HepG2 (cell line): Measurements from ENCODE around the gene TNNI3K. TPM values are rescaled to one million over a fixed set of nuclear protein-coding genes. Genes with fewer than 3 reads are reported as not detected.

ENCODE experiments used
- ATAC-seq: fragments of 200-7000 bp; cut with Tn5 transposase; 3 replicates; pipeline ENCODE4 v1.9.1; 2020; ENCODE audit warnings: mild to moderate bottlenecking, moderate library complexity
- BruUV-seq: library from RNA; stranded (reverse); fragments of 400-500 nt; replicated peaks from 2 replicates; lab custom pipeline; 2021; lab: Mats Ljungman, UMichigan
- CTCF ChIA-PET: fragments of 300-600 bp; formaldehyde crosslinking; extraction: SDS; loops from one replicate; lab custom pipeline; 2021; ENCODE audit warnings: low total read pairs, inconsistent platforms, low intra/inter-chr PET ratio; lab: Yijun Ruan, JAX
- POLR2A ChIA-PET: fragments of 350-600 bp; sonication (Branson Sonifier 250); formaldehyde crosslinking; loops from one replicate; lab custom pipeline; 2020; ENCODE audit warnings: antibody characterized with exemption, inconsistent platforms; lab: Yijun Ruan, JAX
- DNase-seq: peaks from one replicate; pipeline ENCODE4 v3.0.0-alpha.2; 2015; ENCODE audit warnings: low spot score
- FAIRE-seq: peaks from 3 replicates; lab custom pipeline; 2011; peaks lifted over from hg19 to GRCh38; lab: Jason Lieb, UNC
- H2AFZ ChIP-seq: one replicate; pipeline ENCODE4 v1.6.1; 2011; ENCODE audit warnings: low read length, inconsistent platforms
- H3K27ac ChIP-seq: fragments of 300-600 bp; 3 replicates; pipeline ENCODE4 v1.8.0; 2011; ENCODE audit warnings: mixed run types, mild to moderate bottlenecking, mixed read lengths, low read length, inconsistent platforms; ENCODE audit not compliant: insufficient read depth; ENCODE audit errors: extremely low read length
- H3K27me3 ChIP-seq, 2 experiments: fragments of 200-600 bp in 1 of 2; 2 replicates in 1 of 2; 3 replicates in 1 of 2; pipeline versions ENCODE4 v1.6.0 to v1.8.0; 2011; ENCODE audit warnings: low read length in 2 of 2, mild to moderate bottlenecking in 2 of 2, moderate library complexity in 2 of 2, inconsistent platforms in 1 of 2; ENCODE audit not compliant: insufficient read depth in 2 of 2, control insufficient read depth in 1 of 2
- H3K36me3 ChIP-seq, 2 experiments: fragments of 200-600 bp in 1 of 2; replicated peaks in 1 of 2; 2 replicates in 1 of 2; 3 replicates in 1 of 2; pipeline versions ENCODE4 v1.5.1 to v1.8.0; 2011; ENCODE audit warnings: low read length in 2 of 2, inconsistent platforms in 1 of 2; ENCODE audit not compliant: insufficient read depth in 2 of 2, control insufficient read depth in 1 of 2
- H3K4me1 ChIP-seq: 2 replicates; pipeline ENCODE4 v1.5.1; 2012; ENCODE audit warnings: low read length, inconsistent platforms; ENCODE audit not compliant: insufficient read depth
- H3K4me2 ChIP-seq: 2 replicates; pipeline ENCODE4 v1.6.0; 2011; ENCODE audit warnings: low read depth, low read length, inconsistent platforms
- H3K4me3 ChIP-seq, 3 experiments: fragments of 200-600 bp in 1 of 3; sonication (generic), shearing (Covaris generic) in 1 of 3; replicated peaks in 1 of 3; 2 replicates each; pipeline ENCODE4 v1.5.1; 2011 to 2016; ENCODE audit warnings: low read length in 3 of 3, inconsistent platforms in 2 of 3, low read depth in 2 of 3, mild to moderate bottlenecking in 2 of 3, control low read depth in 1 of 3, mixed read lengths in 1 of 3; ENCODE audit not compliant: insufficient read depth in 1 of 3
- H3K79me2 ChIP-seq: one replicate; pipeline ENCODE4 v1.6.1; 2011; ENCODE audit warnings: low read length, inconsistent platforms; ENCODE audit not compliant: insufficient read depth
- H3K9ac ChIP-seq: 2 replicates; pipeline ENCODE4 v1.6.0; 2011; ENCODE audit warnings: mild to moderate bottlenecking, low read depth, low read length, inconsistent platforms; ENCODE audit not compliant: insufficient read depth
- H3K9me3 ChIP-seq: 2 replicates; pipeline ENCODE4 v1.5.1; 2012; ENCODE audit warnings: mild to moderate bottlenecking, low read length
- H4K20me1 ChIP-seq: 2 replicates; pipeline ENCODE4 v1.6.0; 2011; ENCODE audit warnings: inconsistent platforms, mild to moderate bottlenecking, low read length, moderate library complexity; ENCODE audit not compliant: insufficient read depth
- EP300 ChIP-seq, 3 experiments: sonication (generic) in 1 of 3; formaldehyde crosslinking in 1 of 3; IDR thresholded peaks; 2 replicates each; pipeline versions ENCODE4 v1.5.1 to v1.6.1; 2011 to 2020; ENCODE audit warnings: low read depth in 2 of 3, low read length in 2 of 3, borderline replicate concordance in 1 of 3, improper control_type of control experiment in 1 of 3, mild to moderate bottlenecking in 1 of 3, missing genetic modification reagents in 1 of 3, moderate library complexity in 1 of 3
- KDM3A ChIP-seq: IDR thresholded peaks from 2 replicates; pipeline ENCODE4 v1.6.1; 2018; ENCODE audit warnings: low read depth, missing compliant biosample characterization
- KLF15 ChIP-seq: sonication (generic); formaldehyde crosslinking; IDR thresholded peaks from 2 replicates; pipeline ENCODE4 v1.8.1; 2023; ENCODE audit warnings: borderline replicate concordance, mild to moderate bottlenecking, inconsistent platforms, missing genetic modification reagents, mixed read lengths
- RAD51 ChIP-seq: fragments of 450-650 bp; IDR thresholded peaks from 2 replicates; pipeline ENCODE4 v1.6.1; 2016; ENCODE audit warnings: borderline replicate concordance
- RFXANK ChIP-seq: IDR thresholded peaks from 2 replicates; pipeline ENCODE4 v1.6.1; 2016
- STAT5B ChIP-seq: sonication (generic); formaldehyde crosslinking; IDR thresholded peaks from 2 replicates; pipeline ENCODE4 v1.4.0; 2020; ENCODE audit warnings: missing genetic modification reagents
- TEAD2 ChIP-seq: sonication (generic); formaldehyde crosslinking; IDR thresholded peaks from 2 replicates; pipeline ENCODE4 v1.9.0; 2021; ENCODE audit warnings: missing genetic modification reagents
- WGBS: methylation state at CpG from one replicate; pipeline ENCODE4 v1.1.6; 2017; ENCODE audit warnings: low lambda C conversion rate; 5-methylcytosine and 5-hydroxymethylcytosine counted together
- in situ Hi-C: cut with HindIII; loops from 2 replicates; pipeline ENCODE4 v1.10.0; 2017; ENCODE audit warnings: low pct_unique_long_range_greater_than_20kb; ENCODE audit not compliant: extremely low pct_ligation_motif_present
- intact Hi-C: fragments of 100-400 bp; cut with micrococcal nuclease; formaldehyde crosslinking; loops from one replicate; pipeline ENCODE4 v1.10.0; 2022; ENCODE audit not compliant: unreplicated experiment
- polyA plus RNA-seq, 8 experiments: library from polyadenylated mRNA; depleted of rRNA in 3 of 8; stranded (reverse) in 7 of 8; unstranded in 1 of 8; fragments of >200 nt; fragmentation: Illumina TruSeq in 4 of 8; extraction: Trizol in 4 of 8; gene quantifications; 2 replicates each; pipeline versions ENCODE4 v1.2.1 to v1.2.3, GENCODE V29; 2011 to 2016; ENCODE audit warnings: low read depth in 4 of 8, missing spikeins in 1 of 8, mixed read lengths in 1 of 8; ENCODE audit not compliant: insufficient read depth in 1 of 8
- total RNA-seq, 5 experiments: library from RNA; depleted of rRNA; stranded (reverse); fragments of >200 nt; fragmentation: Illumina TruSeq; extraction: Trizol; gene quantifications; 2 replicates each; pipeline ENCODE4 v1.2.3, GENCODE V29; 2016; ENCODE audit warnings: low read depth in 1 of 5
- TF ChIP-seq, protein P1 (sequence below): sonication (generic); formaldehyde crosslinking; IDR thresholded peaks from 2 replicates; pipeline ENCODE4 v1.9.0; 2021; ENCODE audit warnings: missing genetic modification reagents, mild to moderate bottlenecking, borderline replicate concordance
- TF ChIP-seq, protein P2 (sequence below): sonication (generic); formaldehyde crosslinking; IDR thresholded peaks from 2 replicates; pipeline ENCODE4 v1.4.0; 2020; ENCODE audit warnings: mild to moderate bottlenecking, missing genetic modification reagents

TNNI3K gene
- total and polyA plus RNA-seq, 2 of the 13 experiments (the other 11 are each of a cell fraction or from before 2014, with no cell fraction given), result 1.1 TPM; not detected in 1

DNA sequence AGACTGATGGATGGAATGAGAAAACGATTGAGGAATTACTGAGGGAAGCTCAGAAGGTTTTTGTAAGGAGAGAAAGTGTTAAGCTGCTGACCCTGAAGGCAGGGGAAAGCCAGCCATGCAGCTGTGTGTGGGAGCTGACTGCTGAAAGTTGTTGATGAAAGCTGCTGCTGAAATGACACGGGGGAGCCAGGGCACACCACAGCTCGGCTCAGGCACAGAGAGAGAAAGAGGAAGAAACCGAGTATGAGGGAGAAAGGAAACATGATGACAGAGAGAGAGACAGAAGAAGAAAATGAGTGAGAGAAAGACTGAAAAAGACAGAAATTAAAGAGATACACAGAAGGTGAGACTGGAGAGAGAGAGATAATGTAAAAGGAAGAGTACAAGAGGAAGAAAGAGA is 161.7 kb downstream of the TNNI3K start:
- Histone ChIP-seq H3K27me3 (no peaks in the 10 kb centered on the region), H2AFZ (no peak overlapping the region), H3K4me1 (no peaks in the 10 kb centered on the region), H3K9ac (no peak overlapping the region), H3K27ac (no peak overlapping the region), H4K20me1 (no peaks in the 10 kb centered on the region), H3K36me3 (no peaks in the 10 kb centered on the region), H3K4me2 (no peak overlapping the region), H3K9me3 (no peaks in the 10 kb centered on the region), H3K79me2 (no peaks in the 10 kb centered on the region), H3K4me3 (no peak overlapping the region)
- FAIRE-seq (no peak), DNase-seq (no peak), ATAC-seq (no peak)
- POLR2A ChIA-PET, result no interaction called here
- intact Hi-C loops (no loop called here), in situ Hi-C loops (no loop called here)
- TF ChIP-seq, protein P1, sequence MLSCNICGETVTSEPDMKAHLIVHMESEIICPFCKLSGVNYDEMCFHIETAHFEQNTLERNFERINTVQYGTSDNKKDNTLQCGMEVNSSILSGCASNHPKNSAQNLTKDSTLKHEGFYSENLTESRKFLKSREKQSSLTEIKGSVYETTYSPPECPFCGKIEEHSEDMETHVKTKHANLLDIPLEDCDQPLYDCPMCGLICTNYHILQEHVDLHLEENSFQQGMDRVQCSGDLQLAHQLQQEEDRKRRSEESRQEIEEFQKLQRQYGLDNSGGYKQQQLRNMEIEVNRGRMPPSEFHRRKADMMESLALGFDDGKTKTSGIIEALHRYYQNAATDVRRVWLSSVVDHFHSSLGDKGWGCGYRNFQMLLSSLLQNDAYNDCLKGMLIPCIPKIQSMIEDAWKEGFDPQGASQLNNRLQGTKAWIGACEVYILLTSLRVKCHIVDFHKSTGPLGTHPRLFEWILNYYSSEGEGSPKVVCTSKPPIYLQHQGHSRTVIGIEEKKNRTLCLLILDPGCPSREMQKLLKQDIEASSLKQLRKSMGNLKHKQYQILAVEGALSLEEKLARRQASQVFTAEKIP, result no peak
- TF ChIP-seq EP300 (IDR thresholded peaks at IDR 0.05; ENCODE audit: low read depth in 2 of 2, low read length in 2 of 2) (no peak), EP300 (CRISPR knock-in tag; IDR thresholded peaks at IDR 0.05; ENCODE audit: borderline replicate concordance) (no peak), KDM3A (no peak)
- 3% methylated on average over 4 of the region's 4 CpGs for WGBS
- CTCF ChIA-PET, result no interaction called here
- no TSS peak for BruUV-seq

DNA sequence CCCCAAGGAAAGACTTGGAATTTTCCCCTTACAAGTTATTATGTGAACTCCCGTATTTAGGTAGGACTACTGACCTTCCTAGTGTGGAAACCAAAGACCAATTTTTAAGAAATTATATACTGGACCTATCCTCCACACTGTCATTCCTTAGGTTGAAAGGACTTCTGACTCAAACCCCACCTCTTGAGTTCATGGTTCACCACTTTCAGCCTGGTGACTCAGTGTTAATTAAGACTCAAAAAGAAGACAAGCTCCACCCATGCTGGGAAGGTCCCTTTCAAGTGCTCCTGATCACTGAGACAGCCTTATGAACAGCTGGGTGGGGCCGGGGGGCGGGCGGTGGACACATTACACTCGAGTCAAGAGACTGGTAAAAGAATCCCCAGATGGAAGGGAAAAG is 164.1 kb downstream of the TNNI3K start:
- Histone ChIP-seq H3K36me3 (no peaks in the 10 kb centered on the region), H3K27ac (no peak overlapping the region)
- 2% methylated on average over 5 of the region's 5 CpGs for WGBS
- TF ChIP-seq, protein P2, sequence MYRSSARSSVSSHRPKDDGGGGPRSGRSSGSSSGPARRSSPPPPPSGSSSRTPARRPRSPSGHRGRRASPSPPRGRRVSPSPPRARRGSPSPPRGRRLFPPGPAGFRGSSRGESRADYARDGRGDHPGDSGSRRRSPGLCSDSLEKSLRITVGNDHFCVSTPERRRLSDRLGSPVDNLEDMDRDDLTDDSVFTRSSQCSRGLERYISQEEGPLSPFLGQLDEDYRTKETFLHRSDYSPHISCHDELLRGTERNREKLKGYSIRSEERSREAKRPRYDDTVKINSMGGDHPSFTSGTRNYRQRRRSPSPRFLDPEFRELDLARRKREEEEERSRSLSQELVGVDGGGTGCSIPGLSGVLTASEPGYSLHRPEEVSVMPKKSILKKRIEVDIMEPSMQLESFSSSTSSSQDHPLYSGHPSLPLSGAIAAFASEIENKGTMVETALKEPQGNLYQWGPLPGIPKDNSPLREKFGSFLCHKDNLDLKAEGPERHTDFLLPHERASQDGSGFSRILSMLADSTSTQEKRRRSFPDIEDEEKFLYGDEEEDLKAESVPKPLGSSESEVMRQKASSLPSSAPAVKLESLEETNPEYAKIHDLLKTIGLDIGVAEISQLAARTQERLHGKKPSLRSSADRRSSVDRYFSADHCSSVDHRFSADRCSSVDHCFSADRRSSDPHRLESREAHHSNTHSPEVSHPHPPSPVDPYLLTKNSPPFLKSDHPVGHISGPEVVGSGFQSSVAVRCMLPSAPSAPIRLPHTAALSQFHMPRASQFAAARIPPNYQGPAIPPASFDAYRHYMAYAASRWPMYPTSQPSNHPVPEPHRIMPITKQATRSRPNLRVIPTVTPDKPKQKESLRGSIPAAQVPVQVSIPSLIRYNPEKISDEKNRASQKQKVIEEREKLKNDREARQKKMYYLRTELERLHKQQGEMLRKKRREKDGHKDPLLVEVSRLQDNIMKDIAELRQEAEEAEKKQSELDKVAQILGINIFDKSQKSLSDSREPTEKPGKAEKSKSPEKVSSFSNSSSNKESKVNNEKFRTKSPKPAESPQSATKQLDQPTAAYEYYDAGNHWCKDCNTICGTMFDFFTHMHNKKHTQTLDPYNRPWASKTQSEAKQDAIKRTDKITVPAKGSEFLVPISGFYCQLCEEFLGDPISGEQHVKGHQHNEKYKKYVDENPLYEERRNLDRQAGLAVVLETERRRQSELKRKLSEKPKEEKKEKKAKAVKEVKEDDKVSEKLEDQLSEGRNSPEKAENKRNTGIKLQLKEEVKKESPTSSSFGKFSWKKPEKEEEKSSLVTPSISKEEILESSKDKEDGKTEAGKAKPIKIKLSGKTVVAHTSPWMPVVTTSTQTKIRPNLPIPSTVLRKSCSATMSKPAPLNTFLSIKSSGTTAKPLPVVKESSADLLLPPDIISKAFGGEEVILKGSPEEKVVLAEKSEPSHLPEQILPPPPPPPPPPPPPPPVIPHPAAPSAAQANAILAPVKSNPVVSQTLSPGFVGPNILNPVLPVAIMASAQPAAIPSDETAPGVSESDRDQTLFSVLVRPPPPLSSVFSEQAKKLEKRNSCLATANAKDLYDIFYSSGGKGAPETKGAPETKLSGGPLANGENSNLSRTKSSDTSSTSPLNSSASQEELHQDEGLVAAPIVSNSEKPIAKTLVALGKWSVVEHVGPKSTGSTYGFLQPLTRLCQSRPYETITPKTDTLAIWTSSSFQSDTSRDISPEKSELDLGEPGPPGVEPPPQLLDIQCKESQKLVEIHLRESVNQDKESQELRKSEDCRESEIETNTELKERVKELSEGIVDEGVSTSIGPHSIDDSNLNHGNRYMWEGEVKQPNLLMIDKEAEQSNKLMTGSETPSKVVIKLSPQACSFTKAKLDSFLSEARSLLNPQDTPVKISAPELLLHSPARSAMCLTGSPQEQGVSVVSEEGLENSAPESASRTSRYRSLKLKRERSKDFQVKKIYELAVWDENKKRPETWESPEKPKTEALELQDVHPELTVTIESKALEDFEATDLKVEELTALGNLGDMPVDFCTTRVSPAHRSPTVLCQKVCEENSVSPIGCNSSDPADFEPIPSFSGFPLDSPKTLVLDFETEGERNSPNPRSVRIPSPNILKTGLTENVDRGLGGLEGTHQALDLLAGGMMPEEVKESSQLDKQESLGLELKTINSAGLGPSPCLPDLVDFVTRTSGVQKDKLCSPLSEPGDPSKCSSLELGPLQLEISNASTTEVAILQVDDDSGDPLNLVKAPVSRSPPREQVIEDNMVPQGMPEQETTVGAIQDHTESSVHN (CRISPR knock-in tag), result no peak
- no peak for TF ChIP-seq STAT5B (CRISPR knock-in tag)
- no peak for TF ChIP-seq TEAD2 (CRISPR knock-in tag)
- no peak for TF ChIP-seq RFXANK
- TF ChIP-seq RAD51, result no peak
- TF ChIP-seq KLF15 (CRISPR knock-in tag), result no peak

More for the DNA sequence above, 164.1 kb downstream of the TNNI3K start:
- Histone ChIP-seq H3K79me2 (no peaks in the 10 kb centered on the region), H4K20me1 (no peaks in the 10 kb centered on the region), H3K4me3 (no peak overlapping the region), H3K4me2 (no peak overlapping the region), H3K27me3 (no peaks in the 10 kb centered on the region), H2AFZ (no peak overlapping the region), H3K9me3 (no peaks in the 10 kb centered on the region), H3K4me1 (no peaks in the 10 kb centered on the region), H3K9ac (no peak overlapping the region)
- BruUV-seq, result no TSS peak
- DNase-seq (no peak), ATAC-seq (no peak), FAIRE-seq (no peak)
- ChIA-PET POLR2A (no interaction called here), CTCF (no interaction called here)
- intact Hi-C loops, result no loop called here
- in situ Hi-C loops, result no loop called here
